HG02623 (cell line): ENCODE measurements around the gene ST3GAL4.
"Not testable (repeated sequence)": the region's sequence is repeated elsewhere in the genome, so short reads cannot be mapped to it uniquely, and the experiment has no call there.

ENCODE experiments used
- ATAC-seq: cut with Tn5 transposase; IDR thresholded peaks from one replicate; pipeline ENCODE4 v1.9.1; 2021; ENCODE audit warnings: moderate library complexity; ENCODE audit not compliant: unreplicated experiment

Gene ST3GAL4

GRCh38 chr11:126355324-126355925 is at the start of gene ST3GAL4:
Gene ST3GAL4, plus strand, starts transcription at chr11:126355686. Its CDS starts 50,470 bp downstream, at chr11:126406156.
- ATAC-seq, result peak; percentile 55

GRCh38 chr11:126305699-126306098 is 49.8 kb upstream of the ST3GAL4 start:
- peak; percentile 51 for ATAC-seq

GRCh38 chr11:126307706-126308105 is 47.8 kb upstream of the ST3GAL4 start:
- no peak for ATAC-seq

- ATAC-seq, result no peak
These were observed 47.2 kb upstream of the ST3GAL4 start for GRCh38 chr11:126308271-126308671.

GRCh38 chr11:126308771-126309170 is 46.7 kb upstream of the ST3GAL4 start:
- ATAC-seq, result not testable (repeated sequence)

- ATAC-seq, result peak; percentile 32
These were observed 45.1 kb upstream of the ST3GAL4 start for GRCh38 chr11:126310200-126310991.

- ATAC-seq, result no peak
These were observed 44.5 kb upstream of the ST3GAL4 start for GRCh38 chr11:126310992-126311310.

GRCh38 chr11:126311401-126312291 is 43.8 kb upstream of the ST3GAL4 start:
- ATAC-seq, result peak; percentile 49

GRCh38 chr11:126312961-126313360 is 42.5 kb upstream of the ST3GAL4 start:
- ATAC-seq, result no peak

- no peak for ATAC-seq
These were observed 41.7 kb upstream of the ST3GAL4 start for GRCh38 chr11:126313826-126314225.

- ATAC-seq, result no peak
These were observed 38.1 kb upstream of the ST3GAL4 start for GRCh38 chr11:126317432-126317755.

GRCh38 chr11:126317756-126318573 is 37.5 kb upstream of the ST3GAL4 start:
- peak; percentile 27 for ATAC-seq

- peak; percentile 88 for ATAC-seq
These were observed 36.7 kb upstream of the ST3GAL4 start for GRCh38 chr11:126318574-126319373.

- no peak for ATAC-seq
These were observed 36.1 kb upstream of the ST3GAL4 start for GRCh38 chr11:126319374-126319740.

GRCh38 chr11:126322996-126323395 is 32.5 kb upstream of the ST3GAL4 start:
- ATAC-seq, result no peak

- no peak for ATAC-seq
These were observed 28.0 kb upstream of the ST3GAL4 start for GRCh38 chr11:126327281-126328000.

GRCh38 chr11:126328001-126328390 is 27.5 kb upstream of the ST3GAL4 start:
- no peak for ATAC-seq

GRCh38 chr11:126328444-126328843 is 27.0 kb upstream of the ST3GAL4 start:
- ATAC-seq, result no peak

GRCh38 chr11:126328938-126329643 is 26.4 kb upstream of the ST3GAL4 start:
- ATAC-seq, result no peak
